CD14-positive monocyte (primary cell): Measurements from ENCODE around the gene NOCT. TPM values are rescaled to one million over a fixed set of nuclear protein-coding genes. Genes with fewer than 3 reads are reported as not detected.

Experiments used
- DNase-seq, 3 donors: peaks; one replicate each; pipeline ENCODE4 v3.0.0-alpha.2; 2011 to 2022
- H2AFZ ChIP-seq: 2 replicates; pipeline ENCODE4 v1.6.0; 2012; ENCODE audit warnings: mild to moderate bottlenecking, low read depth, low read length, inconsistent platforms; ENCODE audit not compliant: insufficient read depth, poor library complexity, severe bottlenecking
- H3K27ac ChIP-seq, 2 donors: 1 replicate in 1 of 2; 2 replicates in 1 of 2; pipeline ENCODE4 v1.5.1; 2012 to 2013; ENCODE audit warnings: low read length in 2 of 2, control low read depth in 1 of 2, inconsistent platforms in 1 of 2, low read depth in 1 of 2, mild to moderate bottlenecking in 1 of 2
- H3K27me3 ChIP-seq, 2 donors: one replicate each; pipeline versions ENCODE4 v1.6.0 to v1.6.1; 2011 to 2013; ENCODE audit warnings: low read length in 2 of 2; ENCODE audit not compliant: control insufficient read depth in 2 of 2, insufficient read depth in 2 of 2
- H3K36me3 ChIP-seq, 2 donors: replicated peaks in 1 of 2; 1 replicate in 1 of 2; 2 replicates in 1 of 2; pipeline versions ENCODE4 v1.5.1 to v1.6.1; 2012 to 2013; ENCODE audit warnings: low read length in 2 of 2, control low read depth in 1 of 2, inconsistent platforms in 1 of 2, mild to moderate bottlenecking in 1 of 2; ENCODE audit not compliant: insufficient read depth in 2 of 2, control insufficient read depth in 1 of 2
- H3K4me1 ChIP-seq, 2 donors: 1 replicate in 1 of 2; 2 replicates in 1 of 2; pipeline versions ENCODE4 v1.5.1 to v1.6.1; 2012 to 2013; ENCODE audit warnings: low read length in 2 of 2, control low read depth in 1 of 2, inconsistent platforms in 1 of 2, mild to moderate bottlenecking in 1 of 2, moderate library complexity in 1 of 2; ENCODE audit not compliant: insufficient read depth in 2 of 2, control insufficient read depth in 1 of 2
- H3K4me2 ChIP-seq: replicated peaks from 2 replicates; pipeline ENCODE3; 2012; ENCODE audit warnings: low read length, moderate library complexity, mild to moderate bottlenecking; ENCODE audit not compliant: poor library complexity, severe bottlenecking; ENCODE audit errors: extremely low read depth
- H3K4me3 ChIP-seq, 3 experiments: fragments of 200-600 bp in 1 of 3; sonication (generic) in 1 of 3; replicated peaks in 1 of 3; 1 replicate in 2 of 3; 2 replicates in 1 of 3; pipeline ENCODE4 v1.5.1; 2011 to 2013; ENCODE audit warnings: low read length in 3 of 3, mild to moderate bottlenecking in 3 of 3, control low read depth in 2 of 3, low read depth in 2 of 3, inconsistent platforms in 1 of 3, moderate library complexity in 1 of 3
- H3K79me2 ChIP-seq: 2 replicates; pipeline ENCODE4 v1.6.0; 2012; ENCODE audit warnings: mild to moderate bottlenecking, control low read depth, inconsistent platforms, low read length, moderate library complexity; ENCODE audit not compliant: insufficient read depth
- H3K9ac ChIP-seq: 2 replicates; pipeline ENCODE4 v1.6.0; 2017; ENCODE audit warnings: low read length, mild to moderate bottlenecking; ENCODE audit not compliant: insufficient read depth, poor library complexity, severe bottlenecking
- H3K9me3 ChIP-seq, 2 donors: replicated peaks in 1 of 2; 1 replicate in 1 of 2; 2 replicates in 1 of 2; pipeline versions ENCODE4 v1.5.1 to v1.6.1; 2012 to 2013; ENCODE audit warnings: low read length in 2 of 2, control low read depth in 1 of 2; ENCODE audit not compliant: control insufficient read depth in 1 of 2, insufficient read depth in 1 of 2
- H4K20me1 ChIP-seq: 2 replicates; pipeline ENCODE4 v1.6.0; 2012; ENCODE audit warnings: mild to moderate bottlenecking, low read length, control low read depth, moderate library complexity; ENCODE audit not compliant: insufficient read depth
- H3K27ac Mint-ChIP-seq, 7 donors: one replicate each; pipeline ENCODE4 v1.8.0; 2020; ENCODE audit warnings: mild to moderate bottlenecking in 7 of 7, mixed read lengths in 7 of 7, moderate library complexity in 6 of 7, inconsistent platforms in 2 of 7
- H3K27me3 Mint-ChIP-seq, 3 donors: one replicate each; pipeline ENCODE4 v1.8.0; 2021 to 2022; ENCODE audit warnings: low read depth in 3 of 3, mild to moderate bottlenecking in 3 of 3, mixed read lengths in 3 of 3, moderate library complexity in 3 of 3, inconsistent platforms in 1 of 3
- H3K36me3 Mint-ChIP-seq, 2 donors: one replicate each; pipeline ENCODE4 v1.8.0; 2020; ENCODE audit warnings: mixed read lengths in 2 of 2, inconsistent platforms in 1 of 2, mild to moderate bottlenecking in 1 of 2
- H3K4me1 Mint-ChIP-seq: one replicate; pipeline ENCODE4 v1.8.0; 2020; ENCODE audit warnings: mild to moderate bottlenecking, mixed read lengths
- H3K4me3 Mint-ChIP-seq, 2 donors: one replicate each; pipeline ENCODE4 v1.8.0; 2020; ENCODE audit warnings: mild to moderate bottlenecking in 2 of 2, mixed read lengths in 2 of 2, moderate library complexity in 1 of 2
- H3K9me3 Mint-ChIP-seq, 7 donors: one replicate each; pipeline ENCODE4 v1.8.0; 2020 to 2022; ENCODE audit warnings: mixed read lengths in 7 of 7, mild to moderate bottlenecking in 6 of 7, moderate library complexity in 6 of 7, inconsistent platforms in 2 of 7
- CTCF ChIP-seq: fragments of 200-600 bp; IDR thresholded peaks from one replicate; pipeline ENCODE4 v1.8.0; 2022; ENCODE audit warnings: antibody characterized with exemption, mild to moderate bottlenecking
- WGBS: methylation state at CpG from one replicate; pipeline ENCODE4 v1.1.5; 2013; ENCODE audit warnings: missing lambda C conversion rate; ENCODE audit not compliant: insufficient coverage; 5-methylcytosine and 5-hydroxymethylcytosine counted together
- intact Hi-C, 2 donors: fragments of 100-400 bp; cut with micrococcal nuclease; formaldehyde crosslinking; loops; one replicate each; pipeline versions ENCODE4 v1.15.0 to v1.15.1; 2023
- polyA plus RNA-seq, 3 donors: library from polyadenylated mRNA; depleted of rRNA in 1 of 3; unstranded in 2 of 3; stranded (reverse) in 1 of 3; fragments of 300-500 nt in 2 of 3; fragments of >200 nt in 1 of 3; fragmentation: Illumina TruSeq in 2 of 3; gene quantifications; 1 replicate in 2 of 3; 2 replicates in 1 of 3; pipeline ENCODE4 v1.2.3, GENCODE V29; 2012 to 2021

Gene NOCT
- polyA plus RNA-seq, 3 donors = 0.54 to 31.5 (median 0.89) TPM

- peaks cover 92% of the 10 kb centered on the region for H4K20me1 ChIP-seq
- 94% methylated on average over 9 of the region's 10 CpGs for WGBS
Measured at GRCh38 chr4:139042981-139043460, 27.4 kb downstream of the NOCT start.

GRCh38 chr4:139044291-139044690 is 28.7 kb downstream of the NOCT start:
- Histone ChIP-seq H3K4me1 (no peaks in the 10 kb centered on the region), H2AFZ (no peak overlapping the region), H3K9me3 (no peaks in the 10 kb centered on the region), H3K4me2 (no peak overlapping the region), H4K20me1 (peaks cover 92% of the 10 kb centered on the region), H3K9ac (no peak overlapping the region), H3K4me3 (no peak overlapping the region), H3K27me3 (no peaks in the 10 kb centered on the region), H3K79me2 (peaks cover 99% of the 10 kb centered on the region), H3K36me3 (peaks cover 44 to 85% of the 10 kb centered on the region in 2 donors), H3K27ac (peak overlapping the region in 1 of 2 donors; percentile 23)
- 89% methylated on average over 1 of the region's 2 CpGs for WGBS
- no peaks in the 10 kb centered on the region for H3K27me3 Mint-ChIP-seq
- no peak overlapping the region for H3K4me3 Mint-ChIP-seq
- intact Hi-C loops = loop anchor here in 1 of 2 donors (5.0 kb wide), 1 partner anchor 33 kb away; no protein-coding TSS in a partner anchor
- H3K27ac Mint-ChIP-seq = peak overlapping the region in 3 of 7 donors; percentile 7 to 69 (median 46)
- peaks cover 41 to 78% of the 10 kb centered on the region in 2 donors for H3K36me3 Mint-ChIP-seq
- no peak for DNase-seq
- no peak for TF ChIP-seq CTCF
- no peaks in the 10 kb centered on the region for H3K4me1 Mint-ChIP-seq
- no peaks in the 10 kb centered on the region for H3K9me3 Mint-ChIP-seq

More at GRCh38 chr4:139042981-139043460, 27.4 kb downstream of the NOCT start:
- H3K4me3 ChIP-seq = no peak overlapping the region
- no peaks in the 10 kb centered on the region for H3K4me1 ChIP-seq
- H3K27me3 ChIP-seq = no peaks in the 10 kb centered on the region
- no peaks in the 10 kb centered on the region for H3K9me3 Mint-ChIP-seq
- H3K79me2 ChIP-seq = peaks cover 99% of the 10 kb centered on the region
- peak overlapping the region in 3 of 7 donors; percentile 28 to 63 (median 40) for H3K27ac Mint-ChIP-seq
- H3K4me2 ChIP-seq = no peak overlapping the region
- no peaks in the 10 kb centered on the region for H3K9me3 ChIP-seq
- H3K9ac ChIP-seq = no peak overlapping the region
- no peaks in the 10 kb centered on the region for H3K4me1 Mint-ChIP-seq
- no peak for DNase-seq
- intact Hi-C loops = loop anchor here in 1 of 2 donors (5.0 kb wide), 1 partner anchor 34 kb away; no protein-coding TSS in a partner anchor
- peaks cover 34 to 67% of the 10 kb centered on the region in 2 donors for H3K36me3 Mint-ChIP-seq
- no peak for TF ChIP-seq CTCF
- no peaks in the 10 kb centered on the region for H3K27me3 Mint-ChIP-seq
- peaks cover 42 to 72% of the 10 kb centered on the region in 2 donors for H3K36me3 ChIP-seq
- no peak overlapping the region for H3K4me3 Mint-ChIP-seq
- H3K27ac ChIP-seq = peak overlapping the region in 1 of 2 donors; percentile 44
- no peak overlapping the region for H2AFZ ChIP-seq
